HK-2 (cell line): ENCODE results near the gene ADCY3.

Source experiments
- DNase-seq: peaks from one replicate; pipeline ENCODE4 v3.0.0-alpha.2; 2018; ENCODE audit not compliant: unreplicated experiment

ADCY3 gene

GRCh38 chr2:24903161-24904103 lies 16.6 kb downstream of the ADCY3 start:
- no peak for DNase-seq

DNA sequence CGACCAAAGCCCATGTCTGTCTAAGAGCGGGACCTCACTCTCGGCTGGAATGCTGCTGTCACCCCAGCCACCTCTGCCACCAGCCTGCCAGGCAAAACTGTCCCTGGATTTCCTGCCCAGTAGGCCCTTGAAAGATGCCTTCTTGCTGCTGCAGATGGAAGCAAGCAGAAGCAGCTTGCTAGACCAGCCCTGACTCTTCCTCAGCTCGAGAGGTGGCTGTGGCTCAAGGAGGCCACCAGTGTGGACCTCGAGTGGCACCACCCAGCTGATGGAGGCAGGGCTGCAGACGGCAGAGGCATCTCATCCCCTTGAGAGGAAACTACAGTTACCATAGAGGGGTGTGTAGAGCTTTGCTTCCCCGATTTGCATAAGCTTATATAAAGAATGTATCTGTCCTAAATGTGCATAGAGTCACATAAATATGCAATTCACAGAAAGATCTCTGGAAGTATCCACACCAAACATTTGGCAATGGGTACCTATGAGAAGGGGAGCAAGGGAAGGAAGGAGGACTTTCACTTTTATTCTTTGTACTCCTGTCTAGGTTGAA lies 20.6 kb downstream of the ADCY3 start:
- DNase-seq = no peak

DNA sequence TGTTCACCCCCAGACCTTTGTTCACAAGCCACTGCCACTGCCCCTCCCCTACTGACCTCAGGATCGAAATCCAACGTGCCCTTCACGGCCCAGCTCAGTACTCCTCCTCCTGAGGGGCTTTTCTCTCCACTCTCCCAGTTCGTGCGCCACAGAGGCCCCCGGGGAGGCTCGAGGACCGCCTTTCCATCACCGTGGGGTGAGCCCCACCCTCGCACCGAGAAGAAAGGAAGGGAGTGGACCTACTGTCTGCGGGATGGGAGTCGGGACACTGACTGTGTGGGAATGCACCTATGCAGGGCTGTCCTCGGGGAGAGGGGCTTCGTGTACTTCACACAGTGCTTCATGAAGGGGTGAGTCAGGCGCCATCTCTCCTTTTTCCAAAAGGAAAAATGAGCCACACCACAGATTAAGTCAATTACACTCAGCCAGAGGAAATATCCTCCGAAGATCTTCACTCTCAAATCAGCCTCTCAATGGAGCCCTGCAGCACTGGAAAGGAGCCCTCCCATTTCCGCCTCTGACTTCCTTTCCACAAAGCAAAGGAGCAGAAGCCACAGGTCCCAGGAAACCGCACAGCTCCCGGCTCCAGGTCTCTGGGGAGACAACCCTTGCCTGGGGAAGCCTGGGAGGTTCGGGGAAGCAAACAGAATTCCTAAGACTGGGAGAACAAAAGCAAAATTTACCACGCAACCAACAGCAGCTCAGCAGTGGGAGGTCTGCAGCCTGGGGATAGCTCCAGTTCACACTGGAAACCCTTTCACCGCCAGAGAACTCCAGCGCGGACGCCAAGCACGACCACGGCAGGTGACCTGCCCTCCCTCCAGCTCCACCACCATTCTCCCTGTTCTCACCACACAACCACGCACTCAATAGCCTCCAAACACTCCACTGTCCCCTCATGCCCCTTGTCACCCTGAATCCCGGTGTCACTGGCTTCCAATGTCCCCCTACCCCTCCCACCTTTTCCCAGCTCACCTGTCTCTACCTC lies 21.6 kb downstream of the ADCY3 start:
- no peak for DNase-seq

DNA sequence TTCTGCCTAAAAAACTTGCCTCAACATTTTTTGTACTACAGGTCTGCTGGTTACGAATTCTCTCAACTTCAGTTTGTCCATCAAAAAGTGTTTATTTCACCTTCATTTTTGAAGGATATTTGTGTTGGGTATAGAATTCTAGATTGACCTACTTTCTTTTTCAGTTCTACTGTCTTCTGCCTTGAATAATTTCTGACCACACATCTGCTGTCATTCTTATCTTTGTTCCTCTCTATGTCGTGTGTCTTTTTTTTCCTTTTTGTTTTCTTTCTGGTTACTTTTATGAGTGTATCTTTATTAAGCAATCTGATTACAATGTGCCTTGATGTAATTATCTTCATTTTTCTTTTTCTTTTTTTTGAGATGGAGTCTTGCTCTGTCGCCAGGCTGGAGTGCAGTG lies 25.3 kb downstream of the ADCY3 start:
- DNase-seq = no peak

GRCh38 chr2:24893934-24894333 lies 26.1 kb downstream of the ADCY3 start:
- no peak for DNase-seq

DNA sequence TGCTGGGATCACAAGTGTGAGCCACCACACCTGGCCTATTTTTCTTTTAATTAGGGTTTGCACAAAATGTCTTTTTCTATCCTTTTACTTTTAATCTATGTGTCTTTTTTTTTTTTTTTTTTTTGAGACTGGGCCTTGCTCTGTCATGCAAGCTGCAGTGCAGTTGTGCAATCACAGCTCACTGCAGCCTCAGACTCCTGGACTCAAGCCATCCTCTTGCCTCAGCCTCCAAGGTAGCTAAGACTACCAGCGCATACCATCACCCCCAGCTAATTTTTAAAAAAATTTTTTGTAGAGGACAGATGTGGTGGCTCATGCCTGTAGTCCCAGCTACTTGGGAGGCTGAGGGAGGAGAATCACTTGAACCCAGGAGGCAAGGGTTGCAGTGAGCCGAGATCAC lies 27.1 kb downstream of the ADCY3 start:
- DNase-seq = no peak

GRCh38 chr2:24891201-24891600 lies 28.8 kb downstream of the ADCY3 start:
- DNase-seq = no peak

GRCh38 chr2:24889221-24889620 lies 30.8 kb downstream of the ADCY3 start:
- DNase-seq = no peak

- no peak for DNase-seq
Observed at GRCh38 chr2:24888177-24888576, 31.9 kb downstream of the ADCY3 start.

DNA sequence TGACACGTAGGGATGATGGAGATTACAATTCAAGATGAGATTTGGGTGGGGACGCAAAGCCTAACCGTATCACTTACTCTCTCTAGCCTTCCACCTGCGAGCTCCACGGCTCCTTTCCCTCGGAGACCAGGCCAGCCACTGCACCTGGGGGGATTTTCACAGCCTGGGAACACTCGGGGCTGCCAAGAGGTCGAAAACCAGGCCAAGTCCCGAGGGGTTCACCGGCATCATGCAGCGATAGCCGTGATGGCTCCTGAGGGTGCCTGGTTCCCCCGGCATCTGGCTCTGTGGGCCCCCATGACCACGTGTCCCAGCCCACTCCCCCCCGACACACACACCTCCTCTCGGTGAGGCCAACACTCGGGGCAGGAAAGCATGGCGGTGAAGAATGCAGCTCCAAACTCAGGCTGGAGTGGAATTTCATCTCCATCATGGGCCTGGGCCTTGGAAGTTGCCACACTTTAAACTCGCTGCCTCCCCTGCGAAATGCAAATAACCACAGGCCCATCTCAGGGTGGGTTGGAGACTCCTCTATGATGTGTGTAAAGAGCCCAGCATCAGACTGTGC lies 32.6 kb downstream of the ADCY3 start:
- no peak for DNase-seq

- no peak for DNase-seq
Observed at GRCh38 chr2:24886691-24887304, 33.2 kb downstream of the ADCY3 start.

- no peak for DNase-seq
Observed at GRCh38 chr2:24886126-24886501, 33.9 kb downstream of the ADCY3 start.

DNA sequence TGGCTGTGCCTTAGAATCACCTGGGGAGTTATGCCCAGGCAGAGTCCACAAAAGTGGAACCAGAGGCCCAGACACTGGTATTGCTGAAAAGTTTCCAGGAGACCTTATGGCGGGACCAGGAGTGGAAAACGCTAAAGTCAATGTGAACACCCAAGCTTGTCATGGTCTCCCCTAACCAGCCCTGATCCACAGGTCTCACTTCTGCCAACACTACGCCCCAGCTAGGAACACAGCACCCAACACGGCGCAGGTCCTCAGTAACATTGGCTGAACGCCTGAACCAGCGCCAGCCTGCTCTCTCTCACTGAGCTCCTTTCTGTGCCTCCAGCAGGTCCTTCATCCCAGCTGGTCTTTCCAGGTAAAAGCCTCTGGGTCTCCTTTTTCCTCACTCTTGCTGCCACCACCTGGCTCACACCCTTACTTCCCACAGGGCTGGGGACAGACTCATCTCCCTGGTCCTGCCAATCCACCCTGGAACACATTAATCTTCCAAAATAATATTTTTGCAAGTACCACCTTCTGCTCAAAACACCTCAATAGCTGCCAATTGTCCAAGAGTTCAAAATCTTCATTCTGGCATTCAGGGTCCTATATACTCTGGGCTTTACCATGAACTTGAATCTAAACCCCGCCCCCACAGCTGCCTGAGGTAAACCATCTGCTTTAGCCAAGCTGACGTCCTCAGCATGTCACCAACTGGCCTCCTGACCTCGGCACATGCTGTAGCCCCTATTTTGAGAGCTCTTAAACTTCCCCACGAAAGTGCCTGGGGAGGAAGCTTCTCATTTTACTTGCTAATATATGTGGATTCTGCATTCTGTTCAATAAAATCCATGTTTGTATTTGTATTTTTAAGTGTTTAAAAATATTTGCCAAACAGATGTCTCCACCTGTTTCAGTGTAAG lies 34.6 kb downstream of the ADCY3 start:
- DNase-seq = no peak

DNA sequence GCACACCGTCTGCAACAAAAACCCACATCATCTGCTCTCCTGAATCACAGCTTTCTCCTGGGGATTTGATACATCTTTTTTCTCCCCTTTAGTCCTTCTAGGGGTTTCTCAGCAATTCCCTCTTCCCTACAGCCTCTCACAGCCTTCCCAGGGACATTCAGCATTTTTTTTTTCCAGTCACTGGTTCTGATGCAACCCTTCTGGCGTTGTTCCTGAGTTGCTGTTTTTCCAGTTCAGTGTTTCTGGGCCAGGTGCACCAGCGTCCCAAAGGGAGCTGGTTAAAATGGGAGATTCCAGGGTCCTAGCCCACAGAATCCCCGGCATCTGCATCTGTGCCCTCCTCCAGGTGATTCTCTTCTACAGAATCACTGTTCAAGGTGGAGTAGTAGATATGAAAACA lies 36.1 kb downstream of the ADCY3 start:
- no peak for DNase-seq

DNA sequence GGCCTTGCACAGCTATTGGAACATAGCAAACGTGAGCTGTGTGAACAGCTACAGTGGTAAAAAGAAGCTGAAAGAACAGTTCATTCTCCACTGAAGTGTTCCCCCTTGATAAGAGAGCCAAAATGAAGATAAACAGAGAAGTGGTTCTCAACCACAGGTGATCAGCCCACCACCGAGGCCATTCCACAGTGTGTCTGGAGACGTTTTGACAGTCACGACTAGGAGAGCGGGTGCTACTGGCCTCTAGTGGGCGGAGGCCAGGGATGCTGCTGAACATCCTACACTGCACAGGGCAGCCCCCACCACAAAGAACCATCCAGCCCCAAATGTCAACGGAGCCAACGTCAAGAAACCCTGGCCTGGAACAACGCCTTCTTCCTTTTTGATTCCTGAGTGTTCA lies 38.4 kb downstream of the ADCY3 start:
- DNase-seq = no peak

GRCh38 chr2:24881158-24881557 lies 38.9 kb downstream of the ADCY3 start:
- no peak for DNase-seq

DNA sequence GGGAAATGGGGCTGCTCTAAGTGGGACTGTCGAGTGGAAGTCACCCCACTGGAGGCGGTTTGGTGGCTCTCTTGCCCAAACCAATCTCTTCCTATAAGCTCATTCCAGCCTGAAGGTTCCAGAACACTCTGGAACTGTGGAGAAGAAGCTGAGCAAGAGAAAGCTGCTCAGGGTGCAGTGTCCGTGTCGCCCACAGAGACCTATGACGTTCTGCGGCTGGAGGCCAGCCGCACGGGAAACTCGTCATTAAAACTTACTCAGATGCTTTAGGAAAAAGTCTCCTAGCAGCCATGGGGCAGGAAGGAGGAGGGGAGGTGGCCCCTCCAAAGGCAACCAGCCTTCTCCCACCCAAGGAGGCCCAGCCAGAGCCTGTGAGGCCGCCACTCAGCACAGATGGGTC lies 41.7 kb downstream of the ADCY3 start:
- no peak for DNase-seq

- DNase-seq = no peak
Observed at GRCh38 chr2:24877646-24878045, 42.4 kb downstream of the ADCY3 start.

GRCh38 chr2:24877067-24877466 lies 43.0 kb downstream of the ADCY3 start:
- DNase-seq = no peak

- no peak for DNase-seq
Observed at GRCh38 chr2:24875901-24876300, 44.1 kb downstream of the ADCY3 start.
